GM18858 (cell line): ENCODE results near the gene LRRC8B.
"Not testable (repeated sequence)": the region's sequence is repeated elsewhere in the genome, so short reads cannot be mapped to it uniquely, and the experiment has no call there.

Source experiments
- ATAC-seq: cut with Tn5 transposase; IDR thresholded peaks from one replicate; pipeline ENCODE4 v1.9.1; 2021; ENCODE audit not compliant: unreplicated experiment

Gene LRRC8B

GRCh38 chr1:89523572-89524368 lies 859 bp upstream of the LRRC8B start:
- ATAC-seq, result peak; percentile 28

- ATAC-seq, result peak; percentile 5
Observed at GRCh38 chr1:89525169-89525855, 683 bp downstream of the LRRC8B start.

GRCh38 chr1:89527256-89527655 lies 2.6 kb downstream of the LRRC8B start:
- no peak for ATAC-seq

- no peak for ATAC-seq
Observed at GRCh38 chr1:89527750-89528381, 3.2 kb downstream of the LRRC8B start.

GRCh38 chr1:89528382-89528780 lies 3.8 kb downstream of the LRRC8B start:
- no peak for ATAC-seq

- no peak for ATAC-seq
Observed at GRCh38 chr1:89529196-89529595, 4.6 kb downstream of the LRRC8B start.

GRCh38 chr1:89530444-89531089 lies 5.9 kb downstream of the LRRC8B start:
- no peak for ATAC-seq

GRCh38 chr1:89531480-89532139 lies 7.0 kb downstream of the LRRC8B start:
- ATAC-seq, result no peak

GRCh38 chr1:89532228-89532627 lies 7.6 kb downstream of the LRRC8B start:
- no peak for ATAC-seq

GRCh38 chr1:89532866-89533265 lies 8.2 kb downstream of the LRRC8B start:
- no peak for ATAC-seq

- no peak for ATAC-seq
Observed at GRCh38 chr1:89535537-89535936, 10.9 kb downstream of the LRRC8B start.

GRCh38 chr1:89536555-89537341 lies 12.1 kb downstream of the LRRC8B start:
- ATAC-seq, result no peak

GRCh38 chr1:89538361-89538760 lies 13.7 kb downstream of the LRRC8B start:
- no peak for ATAC-seq

- no peak for ATAC-seq
Observed at GRCh38 chr1:89539128-89539527, 14.5 kb downstream of the LRRC8B start.

- ATAC-seq, result no peak
Observed at GRCh38 chr1:89540406-89540970, 15.9 kb downstream of the LRRC8B start.

GRCh38 chr1:89542345-89542744 lies 17.7 kb downstream of the LRRC8B start:
- no peak for ATAC-seq

GRCh38 chr1:89543632-89544031 lies 19.0 kb downstream of the LRRC8B start:
- ATAC-seq, result not testable (repeated sequence)

- ATAC-seq, result no peak
Observed at GRCh38 chr1:89545264-89546038, 20.8 kb downstream of the LRRC8B start.
